ENCODE measurements around the gene MSANTD2. TPM values are rescaled to one million over a fixed set of nuclear protein-coding genes. Genes with fewer than 3 reads are reported as not detected.
"Not testable (repeated sequence)": the region's sequence is repeated elsewhere in the genome, so short reads cannot be mapped to it uniquely, and the experiment has no call there.

Gene MSANTD2
- total RNA-seq, 1 donor from 2014 or later, result 3.8 TPM

- DNase-seq (ENCODE audit: missing footprints) (no peak), ATAC-seq (no peak)
- intact Hi-C loops (cut with DNase I), result no loop called here
Observed at GRCh38 chr11:124791626-124792341, 8.4 kb downstream of the MSANTD2 start.

DNA sequence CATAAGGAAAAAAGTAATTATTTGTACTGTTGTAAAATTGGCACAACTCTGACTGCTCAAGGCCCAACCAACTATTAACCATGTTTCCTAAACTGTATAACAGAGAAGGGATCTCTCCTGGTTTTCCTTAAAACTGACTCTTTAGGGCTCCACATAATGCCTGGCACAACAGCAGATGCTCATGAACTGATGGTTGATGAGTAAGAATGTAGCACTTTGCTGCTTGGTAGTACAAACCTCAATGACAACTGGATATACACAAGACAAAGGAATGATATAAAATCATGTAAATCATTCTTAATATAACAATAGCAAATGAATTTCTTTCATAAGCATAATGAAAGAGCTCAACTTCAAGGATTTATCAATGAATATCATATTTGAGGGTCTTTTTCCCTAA lies 11.7 kb downstream of the MSANTD2 start:
- intact Hi-C loops (cut with DNase I), result no loop called here
- DNase-seq (ENCODE audit: missing footprints) (no peak), ATAC-seq (no peak)

DNA sequence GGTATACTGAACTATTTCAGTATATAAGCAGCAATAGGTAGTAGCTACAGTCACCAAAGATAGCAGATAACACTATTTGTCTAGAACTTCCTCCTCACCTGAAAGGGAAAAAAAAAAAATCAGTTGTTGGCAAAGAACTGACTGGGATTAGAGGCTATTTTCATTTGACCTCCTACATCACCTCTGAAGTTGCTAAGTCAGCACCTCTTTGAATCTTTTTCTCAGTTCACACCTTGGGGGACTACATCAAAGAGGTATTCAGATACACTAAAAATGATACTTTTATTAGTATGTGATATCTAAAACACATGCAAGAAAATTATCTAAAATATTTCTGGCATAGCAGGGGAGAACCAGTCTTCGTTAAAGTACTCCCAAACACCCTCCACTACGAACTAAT lies 16.2 kb downstream of the MSANTD2 start:
- intact Hi-C loops (cut with DNase I), result no loop called here
- no peak for DNase-seq (ENCODE audit: missing footprints)
- no peak for ATAC-seq

DNA sequence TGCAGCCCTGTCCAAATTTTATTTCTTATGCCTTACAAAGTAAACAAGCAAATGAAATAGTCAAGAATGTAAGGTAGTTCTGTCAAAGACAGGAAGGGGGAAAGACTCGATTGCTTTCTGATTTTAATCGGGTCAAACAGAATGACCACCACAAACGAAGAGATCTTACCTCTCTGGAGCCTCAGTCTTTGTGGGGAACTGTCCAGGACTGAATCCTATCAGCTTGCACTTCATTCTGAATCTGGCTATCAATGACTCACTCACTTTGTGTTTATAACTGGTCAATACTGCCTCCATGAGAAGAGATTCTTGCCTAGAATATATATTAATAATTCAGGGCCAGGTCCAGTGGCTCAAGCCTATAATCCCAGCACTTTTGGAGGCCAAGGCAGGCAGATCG lies 17.2 kb downstream of the MSANTD2 start:
- DNase-seq (ENCODE audit: missing footprints) (no peak), ATAC-seq (no peak)
- intact Hi-C loops (cut with DNase I), result no loop called here

- intact Hi-C loops (cut with DNase I), result no loop called here
- no peak for ATAC-seq
- DNase-seq (ENCODE audit: missing footprints), result no peak
Observed at GRCh38 chr11:124779568-124779967, 20.6 kb downstream of the MSANTD2 start.

DNA sequence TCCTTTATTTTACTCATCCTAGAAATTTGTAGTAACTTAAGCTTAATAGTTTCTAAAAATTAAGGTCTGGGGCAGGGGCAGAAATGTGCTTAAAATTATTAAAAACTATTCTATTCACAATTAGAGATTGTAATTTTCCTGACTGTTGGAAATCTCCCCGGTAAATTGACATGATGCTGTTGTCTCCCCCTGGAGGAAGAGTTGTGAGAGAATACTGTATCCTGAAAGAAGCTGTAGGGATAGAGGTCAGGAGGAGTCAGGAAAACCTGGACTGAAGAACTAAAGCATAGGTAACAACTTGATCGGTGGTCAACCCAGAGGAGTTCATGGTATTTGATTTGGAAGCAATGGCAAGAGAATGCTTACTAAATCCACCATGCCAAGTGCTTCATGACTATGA lies 21.9 kb downstream of the MSANTD2 start:
- intact Hi-C loops (cut with DNase I), result no loop called here
- ATAC-seq, result no peak

GRCh38 chr11:124776865-124777645 lies 23.2 kb downstream of the MSANTD2 start:
- intact Hi-C loops (cut with DNase I), result no loop called here
- ATAC-seq, result no peak
- no peak for DNase-seq (ENCODE audit: missing footprints)

More for the DNA sequence above, 21.9 kb downstream of the MSANTD2 start:
- no peak for DNase-seq (ENCODE audit: missing footprints)

GRCh38 chr11:124770959-124771358 lies 29.2 kb downstream of the MSANTD2 start:
- ATAC-seq; DNase-seq (ENCODE audit: missing footprints); intact Hi-C loops (cut with DNase I): not testable (repeated sequence)

GRCh38 chr11:124769806-124770774 lies 30.1 kb downstream of the MSANTD2 start:
- intact Hi-C loops (cut with DNase I), result loop anchor here (10.0 kb wide), 1 partner anchor 65 kb away; no protein-coding TSS in a partner anchor
- no peak for DNase-seq (ENCODE audit: missing footprints)

GRCh38 chr11:124768914-124769313 lies 31.3 kb downstream of the MSANTD2 start:
- DNase-seq (ENCODE audit: missing footprints) (no peak), ATAC-seq (no peak)
- intact Hi-C loops (cut with DNase I), result loop anchor here (10.0 kb wide), 1 partner anchor 66 kb away; no protein-coding TSS in a partner anchor

More at GRCh38 chr11:124769806-124770774, 30.1 kb downstream of the MSANTD2 start:
- no peak for ATAC-seq

GRCh38 chr11:124766156-124766555 lies 34.0 kb downstream of the MSANTD2 start:
- DNase-seq (ENCODE audit: missing footprints) (no peak), ATAC-seq (no peak)
- intact Hi-C loops (cut with DNase I), result loop anchor here (10.0 kb wide), 1 partner anchor 69 kb away; no protein-coding TSS in a partner anchor

DNA sequence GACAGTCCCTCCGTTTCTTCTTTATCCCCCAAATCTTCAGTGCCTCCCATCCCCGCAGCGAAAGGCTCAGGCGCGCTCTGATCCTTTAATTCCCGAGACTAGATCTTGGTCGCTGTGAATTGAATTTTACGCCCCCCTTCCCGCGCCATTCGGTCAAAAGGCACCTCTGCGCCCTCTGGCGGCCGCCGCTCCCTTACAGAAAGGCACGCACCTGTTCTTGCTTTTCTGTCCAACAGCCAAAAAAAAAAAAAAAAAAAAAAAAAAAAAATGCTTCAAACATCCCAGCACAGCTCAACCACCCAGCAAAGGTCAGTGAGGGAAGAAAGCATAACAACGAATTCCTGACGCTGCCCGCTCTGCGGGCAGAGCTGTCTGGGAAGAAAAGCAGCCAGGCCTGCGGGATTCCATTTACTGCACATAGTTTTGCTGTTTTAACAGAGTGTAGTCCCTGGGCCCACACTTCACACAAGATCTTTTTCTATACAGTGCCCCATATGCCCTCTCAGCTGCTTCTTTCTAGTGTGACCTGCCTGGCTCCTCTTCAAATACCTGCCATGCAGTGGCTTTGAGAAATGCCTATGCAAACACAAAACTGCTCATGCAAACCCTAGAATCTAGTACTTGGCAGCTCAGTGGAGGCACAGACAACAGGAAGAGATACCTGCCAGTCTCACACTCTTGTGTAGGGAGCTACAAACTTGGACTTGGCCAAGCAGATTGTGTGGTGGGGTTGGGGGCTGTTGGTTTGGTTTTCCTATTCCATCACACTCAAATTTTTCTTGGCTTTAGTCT lies 36.9 kb downstream of the MSANTD2 start:
- peak; percentile 33 for ATAC-seq
- intact Hi-C loops (cut with DNase I), result loop anchor here (1.0 to 10.0 kb wide), 3 partner anchors 39 to 94 kb away; partner anchors contain the start of gene MSANTD2
- DNase-seq (ENCODE audit: missing footprints), result peak; percentile 90

DNA sequence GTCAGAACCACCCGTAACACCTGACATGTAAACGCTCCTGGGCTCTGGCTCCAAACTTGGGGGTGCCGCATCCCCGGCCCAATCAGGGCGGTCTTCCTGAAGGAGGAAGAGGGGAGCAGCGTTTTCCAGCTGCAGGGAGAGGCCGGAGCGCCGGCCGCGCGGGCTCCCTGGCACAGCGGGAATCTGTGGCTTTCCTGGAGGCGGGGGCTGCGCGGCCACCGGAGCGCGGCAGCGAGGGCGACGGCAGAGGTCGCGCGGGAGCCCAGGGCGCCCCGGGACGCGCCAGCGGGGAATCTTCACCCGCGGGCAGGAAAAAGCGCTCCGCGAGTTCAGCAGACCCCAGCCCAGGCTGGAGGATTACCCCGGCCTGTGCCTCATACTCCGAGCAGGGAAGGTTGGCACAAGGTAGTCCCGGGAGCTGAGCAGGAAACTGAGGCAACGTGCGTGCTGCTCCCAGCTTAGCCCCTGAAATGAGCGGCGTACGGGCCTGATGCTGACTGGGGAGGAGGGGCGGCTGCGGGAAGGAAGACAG lies 37.5 kb downstream of the MSANTD2 start:
- no peak for DNase-seq (ENCODE audit: missing footprints)
- ATAC-seq, result peak; percentile 4
- intact Hi-C loops (cut with DNase I), result loop anchor here (1.0 to 10.0 kb wide), 4 partner anchors 40 to 93 kb away; partner anchors contain the start of gene MSANTD2

DNA sequence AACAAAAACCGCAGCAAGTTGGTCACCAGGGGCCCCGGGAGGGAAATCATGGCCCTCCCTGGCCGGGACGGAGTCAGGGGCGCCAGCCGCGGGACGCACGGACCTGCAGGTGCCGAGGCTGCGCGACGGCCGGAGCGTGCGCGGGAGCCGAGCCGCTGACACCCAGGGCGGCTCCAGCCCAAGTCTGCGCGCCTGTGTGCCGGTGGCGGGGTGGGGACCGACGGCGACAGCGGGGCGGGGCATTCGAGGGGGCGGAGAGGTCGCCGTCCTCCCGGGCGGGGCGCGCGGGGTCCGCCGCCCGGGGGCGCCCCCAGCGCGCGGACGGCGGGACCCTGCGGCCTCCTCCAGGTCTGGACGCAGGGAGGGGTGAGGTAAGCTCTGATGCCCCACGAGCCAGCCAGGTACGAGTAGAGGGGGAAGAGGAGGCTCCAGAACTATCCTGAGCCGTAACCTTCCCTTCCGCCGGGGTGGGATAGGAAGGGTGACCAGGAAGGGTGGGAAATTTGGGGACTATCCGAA lies 38.0 kb downstream of the MSANTD2 start, which contains the start of gene ESAM:
TSS of gene ESAM (minus strand) at position 186 of the 519 bp plus-strand sequence. CDS start at position 50, 136 bp downstream.
- peak; percentile 37 for ATAC-seq
- intact Hi-C loops (cut with DNase I), result loop anchor here (1.0 to 10.0 kb wide), 3 partner anchors 40 to 88 kb away; partner anchors contain the start of gene MSANTD2
- DNase-seq (ENCODE audit: missing footprints), result no peak

DNA sequence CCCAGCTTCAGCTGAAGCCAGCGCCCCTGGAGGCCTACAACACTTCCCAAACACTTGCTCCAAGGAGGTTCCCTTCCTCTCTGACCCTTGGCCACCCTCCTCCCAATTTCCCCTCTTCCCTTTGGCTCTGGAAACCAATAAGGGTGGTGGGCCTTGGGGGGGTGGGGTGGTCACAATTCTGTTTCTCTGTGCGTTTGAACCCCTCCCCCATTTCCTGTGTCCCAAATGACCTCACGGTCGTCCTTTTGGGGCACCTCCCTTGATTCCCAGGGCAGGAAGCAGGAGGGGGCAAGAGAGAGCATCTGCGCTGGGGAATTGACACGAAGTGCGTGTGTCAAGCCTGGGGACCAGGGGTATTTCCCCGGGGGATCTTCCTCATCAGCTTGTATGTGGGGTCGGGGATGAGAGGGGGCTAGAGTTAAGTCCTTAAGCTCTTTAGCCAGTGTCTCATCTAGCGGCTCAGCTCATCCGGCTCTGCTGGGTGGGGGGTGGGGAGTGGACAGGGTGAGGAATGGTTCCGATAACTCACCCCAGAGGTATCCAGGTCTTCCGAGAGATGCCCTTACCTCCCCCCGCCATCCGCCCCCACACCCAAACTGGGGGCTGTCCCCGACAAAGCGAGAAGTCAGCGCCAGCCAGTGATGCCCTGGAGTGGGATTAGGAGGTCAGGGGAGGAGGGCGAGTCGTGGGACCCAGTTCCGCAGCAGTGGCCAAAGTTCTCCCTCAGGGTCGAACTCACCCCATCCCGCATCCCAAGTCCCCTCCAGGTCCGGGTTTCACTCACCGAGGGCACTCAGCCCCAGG lies 38.7 kb downstream of the MSANTD2 start:
- DNase-seq (ENCODE audit: missing footprints) (no peak), ATAC-seq (peak; percentile 7)
- intact Hi-C loops (cut with DNase I), result loop anchor here (1.0 to 10.0 kb wide), 3 partner anchors 41 to 87 kb away; partner anchors contain the start of gene MSANTD2

- ATAC-seq (no peak), DNase-seq (ENCODE audit: missing footprints) (no peak)
- intact Hi-C loops (cut with DNase I), result loop anchor here (5.0 to 10.0 kb wide), 2 partner anchors 41 to 74 kb away; partner anchors contain the start of gene MSANTD2
Observed at GRCh38 chr11:124760806-124761205, 39.4 kb downstream of the MSANTD2 start.

Measured in Right ventricle myocardium inferior (tissue), 1 donor.